HFF-Myc (cell line): ENCODE data around the gene TSC22D1.

Source experiments
- DNase-seq: peaks from one replicate; pipeline ENCODE4 v3.0.0-alpha.2; 2011; ENCODE audit warnings: low read depth; ENCODE audit errors: extremely low read depth
- H3K4me3 ChIP-seq: replicated peaks from 2 replicates; pipeline ENCODE4 v1.5.1; 2011; ENCODE audit warnings: low read depth, mild to moderate bottlenecking, control low read depth, low read length
- TF ChIP-seq, protein P1 (sequence below): IDR thresholded peaks from 2 replicates; pipeline ENCODE4 v1.5.1; 2012; ENCODE audit warnings: mild to moderate bottlenecking, low read depth, low read length, control low read depth; ENCODE audit errors: missing control alignments

The TSC22D1 gene

DNA sequence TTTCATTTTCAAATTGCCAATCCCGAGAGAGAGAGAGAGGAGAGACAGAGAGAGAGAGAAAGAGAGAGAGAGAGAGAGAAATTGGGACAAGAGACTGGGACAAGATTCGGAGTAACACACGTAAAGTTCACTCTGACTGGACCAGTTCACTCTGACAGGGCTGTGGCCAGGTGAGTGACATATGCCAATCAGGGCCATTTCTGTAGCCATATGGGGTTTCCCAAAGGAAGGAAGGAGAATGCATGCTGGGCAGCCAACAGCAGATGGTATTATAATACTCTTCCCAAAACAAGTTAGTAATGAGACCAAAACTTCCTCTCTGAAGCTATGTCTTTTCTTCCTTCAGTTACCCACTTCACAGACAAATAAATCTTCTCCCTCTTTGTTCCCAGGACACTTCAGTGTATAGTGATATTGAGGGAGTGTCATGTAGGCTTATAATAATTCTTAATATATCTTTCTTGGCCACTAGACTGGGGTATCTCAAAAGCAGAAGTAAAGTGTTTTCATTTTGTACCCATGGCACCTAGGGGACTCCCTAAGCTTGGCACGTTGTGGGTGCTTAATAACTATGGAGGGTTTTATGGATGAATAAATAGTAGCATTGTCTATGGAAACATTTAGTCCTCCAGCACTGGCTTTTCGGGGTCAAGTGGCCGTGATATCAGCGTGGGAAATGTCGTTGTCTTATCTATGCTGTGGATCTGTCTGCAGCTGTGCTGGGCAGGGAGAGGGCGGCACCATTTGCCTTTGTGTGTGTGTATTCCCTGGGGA is 150.9 kb downstream of the TSC22D1 start:
- H3K4me3 ChIP-seq = no peak overlapping the region
- TF ChIP-seq, protein P1, sequence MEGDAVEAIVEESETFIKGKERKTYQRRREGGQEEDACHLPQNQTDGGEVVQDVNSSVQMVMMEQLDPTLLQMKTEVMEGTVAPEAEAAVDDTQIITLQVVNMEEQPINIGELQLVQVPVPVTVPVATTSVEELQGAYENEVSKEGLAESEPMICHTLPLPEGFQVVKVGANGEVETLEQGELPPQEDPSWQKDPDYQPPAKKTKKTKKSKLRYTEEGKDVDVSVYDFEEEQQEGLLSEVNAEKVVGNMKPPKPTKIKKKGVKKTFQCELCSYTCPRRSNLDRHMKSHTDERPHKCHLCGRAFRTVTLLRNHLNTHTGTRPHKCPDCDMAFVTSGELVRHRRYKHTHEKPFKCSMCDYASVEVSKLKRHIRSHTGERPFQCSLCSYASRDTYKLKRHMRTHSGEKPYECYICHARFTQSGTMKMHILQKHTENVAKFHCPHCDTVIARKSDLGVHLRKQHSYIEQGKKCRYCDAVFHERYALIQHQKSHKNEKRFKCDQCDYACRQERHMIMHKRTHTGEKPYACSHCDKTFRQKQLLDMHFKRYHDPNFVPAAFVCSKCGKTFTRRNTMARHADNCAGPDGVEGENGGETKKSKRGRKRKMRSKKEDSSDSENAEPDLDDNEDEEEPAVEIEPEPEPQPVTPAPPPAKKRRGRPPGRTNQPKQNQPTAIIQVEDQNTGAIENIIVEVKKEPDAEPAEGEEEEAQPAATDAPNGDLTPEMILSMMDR = no peak
- no peak for DNase-seq

DNA sequence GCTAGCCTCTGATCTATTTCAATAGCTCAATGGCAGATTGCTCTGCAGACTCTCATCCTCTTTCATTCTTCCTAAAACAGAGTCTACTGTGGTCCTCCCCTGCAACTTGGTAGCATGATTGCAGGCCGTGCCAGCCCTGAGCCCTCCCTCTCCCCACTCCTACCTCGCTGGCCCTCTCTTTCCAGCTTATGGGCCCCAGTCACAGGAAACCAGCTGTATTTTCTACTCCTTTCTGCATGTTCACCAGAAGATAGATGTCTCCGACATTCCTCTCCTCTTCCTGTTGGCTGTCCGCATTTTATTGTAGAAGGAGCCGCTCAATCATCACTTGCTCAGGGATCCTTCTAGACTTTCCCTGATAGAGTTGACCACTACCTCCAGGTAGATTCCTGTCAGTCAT is 152.3 kb downstream of the TSC22D1 start:
- DNase-seq = no peak
- H3K4me3 ChIP-seq = no peak overlapping the region
- TF ChIP-seq, protein P1 = no peak

DNA sequence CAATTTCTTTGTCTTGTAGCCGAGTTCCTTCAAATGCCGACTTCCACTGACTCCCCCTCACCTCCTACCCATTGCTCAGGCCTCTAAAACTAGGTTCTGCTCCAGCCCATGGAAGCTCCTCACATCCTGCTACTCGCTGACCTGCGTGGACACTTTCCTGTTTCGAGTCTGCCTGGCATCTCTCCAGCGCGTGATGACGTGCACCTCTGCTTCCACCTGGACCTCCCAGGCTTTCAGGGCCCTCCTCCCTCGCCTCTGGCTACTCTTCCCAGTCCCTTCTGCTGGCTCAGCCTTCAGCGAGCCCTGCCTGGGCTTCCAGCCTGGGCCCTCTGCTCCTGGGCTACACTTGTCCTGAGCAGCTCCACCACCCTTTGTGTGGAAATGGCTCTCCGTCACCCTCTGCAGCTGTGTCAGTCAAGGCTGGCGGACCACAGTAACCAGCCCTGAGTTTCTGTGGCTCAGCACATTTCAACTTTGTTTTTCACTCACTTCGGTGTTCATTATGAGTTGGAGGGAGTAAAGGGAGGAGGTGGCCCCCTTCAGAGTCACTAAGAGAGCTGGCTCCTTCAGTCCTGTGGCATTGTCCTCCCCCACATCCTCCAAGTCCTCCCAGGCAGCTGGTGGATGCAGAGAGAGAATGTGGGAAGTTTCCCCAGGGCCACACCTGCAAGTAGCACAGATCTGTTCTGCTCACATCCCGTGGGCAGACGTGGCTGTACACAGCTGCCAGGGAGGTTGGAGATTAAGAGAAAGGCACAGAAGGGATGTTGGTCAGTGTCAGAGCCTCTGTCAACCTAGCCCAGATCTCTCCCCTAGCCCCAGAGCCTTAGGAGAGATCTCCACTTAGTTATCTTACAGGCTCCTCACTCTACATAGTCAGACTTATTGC is 153.1 kb downstream of the TSC22D1 start:
- no peak for DNase-seq
- TF ChIP-seq, protein P1 = no peak
- H3K4me3 ChIP-seq = no peak overlapping the region

DNA sequence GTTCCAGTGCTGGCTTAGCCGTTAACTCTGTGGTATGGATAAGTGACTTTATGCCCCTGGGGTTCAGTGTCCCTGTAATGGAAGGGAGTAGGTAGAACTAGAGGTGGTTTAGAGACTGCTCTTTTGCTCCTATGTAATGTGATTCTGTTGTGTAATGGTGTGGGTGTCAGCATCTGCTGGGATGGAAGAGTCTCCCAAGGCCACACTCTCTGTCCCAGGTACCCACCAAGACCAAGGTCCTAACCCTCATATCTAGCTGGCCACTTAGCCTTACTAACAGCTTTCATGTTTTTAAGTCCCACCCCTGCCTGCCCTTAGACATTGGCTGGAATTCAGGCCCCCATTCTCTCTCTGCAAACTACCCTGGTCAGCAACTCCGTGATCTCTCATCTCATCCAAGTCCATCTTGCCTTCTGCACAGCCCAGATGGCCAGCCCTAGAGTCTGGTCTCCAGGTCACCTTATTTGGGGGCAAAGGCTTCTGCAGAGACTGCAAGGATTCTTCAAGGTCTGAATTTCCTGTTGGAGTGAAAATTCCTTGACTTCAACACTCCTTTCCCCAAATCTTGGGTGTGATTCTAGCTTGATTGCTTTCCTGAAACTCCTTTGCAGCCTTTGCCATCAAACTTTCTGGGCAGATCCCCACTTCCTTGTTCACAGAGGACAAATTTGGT is 154.1 kb downstream of the TSC22D1 start:
- no peak for DNase-seq
- TF ChIP-seq, protein P1 = no peak

DNA sequence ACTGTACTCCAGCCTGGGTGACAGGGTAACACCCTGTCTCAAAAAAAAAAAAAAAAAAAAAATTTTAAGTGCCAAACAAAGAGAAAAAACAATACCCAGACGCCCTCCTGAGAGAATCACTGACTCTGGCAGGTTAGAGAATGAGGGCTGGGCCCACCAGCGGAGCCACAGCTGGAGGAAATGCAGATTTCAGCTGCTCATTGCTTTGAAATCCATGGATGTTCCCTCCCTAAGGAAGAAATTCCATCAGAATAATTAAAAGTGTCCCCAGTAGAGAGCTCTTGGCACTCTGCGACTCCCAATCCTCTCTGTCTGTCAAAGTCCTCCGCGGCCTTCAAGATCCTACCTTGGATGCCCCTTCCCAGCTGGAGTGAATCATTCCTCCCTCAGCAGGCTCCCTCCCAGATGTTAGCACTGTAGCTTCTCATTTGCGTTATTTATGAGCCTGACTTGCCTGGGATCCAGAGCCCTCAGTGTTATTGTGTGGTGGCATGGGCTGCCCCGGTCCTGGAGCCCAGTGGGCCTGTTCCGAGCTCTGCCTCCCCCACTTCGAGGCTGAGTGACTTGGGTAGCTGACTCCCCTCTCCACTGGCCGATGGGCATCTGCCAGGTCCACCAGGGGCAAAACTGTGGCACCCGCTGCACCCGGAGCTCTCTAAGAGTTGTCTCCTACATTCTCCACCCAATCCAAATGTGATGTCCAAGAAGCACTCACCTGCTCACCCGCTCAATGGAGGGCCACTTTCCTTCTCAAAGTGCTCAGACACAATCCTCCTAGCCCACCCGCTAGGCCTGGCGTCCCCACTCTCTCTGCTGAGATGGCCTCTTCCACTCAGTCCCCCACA is 155.5 kb downstream of the TSC22D1 start:
- TF ChIP-seq, protein P1 = no peak
- no peak for DNase-seq
- no peak overlapping the region for H3K4me3 ChIP-seq

More for the DNA sequence above, 154.1 kb downstream of the TSC22D1 start:
- H3K4me3 ChIP-seq = no peak overlapping the region

DNA sequence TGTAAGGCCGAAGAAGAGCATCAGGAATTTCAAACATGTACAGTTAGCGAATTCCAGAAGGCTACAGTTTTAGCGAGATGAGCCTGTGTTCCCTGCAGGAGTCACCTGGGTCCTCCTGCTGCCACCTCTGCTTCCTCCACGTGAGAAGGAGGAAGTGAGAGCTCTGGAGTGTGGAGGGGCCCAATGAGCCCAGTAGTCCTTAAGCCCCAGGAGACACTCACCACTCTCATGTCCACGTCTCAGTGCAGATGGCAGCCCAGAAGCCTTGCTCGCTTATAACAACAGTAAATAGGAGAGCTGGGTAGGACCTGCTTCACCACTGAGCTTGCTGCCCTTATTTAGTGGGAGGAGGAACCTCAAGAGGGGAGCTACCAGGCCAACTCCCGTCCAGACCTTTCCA is 158.3 kb downstream of the TSC22D1 start:
- H3K4me3 ChIP-seq = no peak overlapping the region
- no peak for DNase-seq
- TF ChIP-seq, protein P1 = no peak
